Pancreas (tissue), 10 donors: ENCODE measurements around the gene MUC5B. TPM values are rescaled to one million over a fixed set of nuclear protein-coding genes. Genes with fewer than 3 reads are reported as not detected.
A peak's percentile ranks its signal among the peaks of the same experiment; 100 is the strongest.

Experiments used
- ATAC-seq, 4 donors: fragments of 200-7000 bp; cut with Tn5 transposase; one replicate each; pipeline versions ENCODE4 v1.8.0 to v1.9.1; 2020; ENCODE audit warnings: mild to moderate bottlenecking in 4 of 4, moderate library complexity in 4 of 4
- DNase-seq, 6 donors: peaks; one replicate each; pipeline ENCODE4 v3.0.0-alpha.2; 2020
- FAIRE-seq: peaks from 2 replicates; lab custom pipeline; 2012; peaks lifted over from hg19 to GRCh38; lab: Jason Lieb, UNC
- H3K27ac ChIP-seq, 4 donors: fragments of 200-600 bp; sonication (generic); 1 replicate in 3 of 4; 2 replicates in 1 of 4; pipeline versions ENCODE4 v1.5.0 to v1.8.0; 2020
- H3K27me3 ChIP-seq, 4 donors: fragments of 200-600 bp; one replicate each; pipeline ENCODE4 v1.8.0; 2021
- H3K36me3 ChIP-seq, 3 donors: fragments of 200-600 bp; sonication (generic) in 1 of 3; one replicate each; pipeline versions ENCODE4 v1.5.0 to v1.8.0; 2020 to 2021
- H3K4me1 ChIP-seq, 3 donors: fragments of 200-600 bp; one replicate each; pipeline ENCODE4 v1.8.0; 2021
- H3K4me3 ChIP-seq, 4 donors: fragments of 200-600 bp; sonication (generic) in 2 of 4; one replicate each; pipeline versions ENCODE4 v1.5.0 to v1.8.0; 2020 to 2021
- H3K9me3 ChIP-seq, 4 donors: fragments of 200-600 bp; one replicate each; pipeline ENCODE4 v1.8.0; 2021
- CTCF ChIP-seq, 4 donors: fragments of 200-600 bp; sonication (generic) in 3 of 4; IDR thresholded peaks; one replicate each; pipeline versions ENCODE4 v1.5.0 to v1.8.0; 2021; ENCODE audit warnings: antibody characterized with exemption in 4 of 4
- WGBS, 2 donors: extraction: QIAGEN DNeasy Blood & Tissue Kit; methylation state at CpG; one replicate each; pipeline ENCODE4 v1.1.7; 2013; 5-methylcytosine and 5-hydroxymethylcytosine counted together
- intact Hi-C, 3 donors: fragments of 100-400 bp; cut with DNase I; formaldehyde crosslinking; loops; one replicate each; pipeline versions ENCODE4 v1.11.1 to v1.14.2; 2022
- polyA plus RNA-seq, 2 donors: library from polyadenylated mRNA; stranded (reverse); fragments of 200-250 nt; gene quantifications; one replicate each; pipeline ENCODE4 v1.2.3, GENCODE V29; 2013
- total RNA-seq, 6 donors: library from RNA; stranded (reverse); fragmentation: NEBNext Ultra II Directional in 4 of 6; extraction: Animal tissue kit (Norgen Biotek cat#: 25700) in 4 of 6; gene quantifications; one replicate each; pipeline versions ENCODE4 v1.2.1 to v1.2.4, GENCODE V29; 2021 to 2023
- donor health status: healthy with polysubstance abuse.
- donor health status: DM: no; HTN: no; CAD: no; lungs with moderate emphysema.
- donor health status: DM: no; HTN: no; CAD: no.
- donor health status: control.
- donor health status: control.
- donor health status: Bipolar disorder and iron deficiency.
- donor health status: DM: yes; HTN: yes; CAD: no.
- donor health status: DM: no; HTN: no; CAD: no.
- donor health status: DM: no; HTN: no; CAD: no.
- donor health status: DM: yes; HTN: yes; CAD: no.

Gene MUC5B
- total and polyA plus RNA-seq, 8 donors: 5.1 to 65.4 (median 15.1) TPM

DNA sequence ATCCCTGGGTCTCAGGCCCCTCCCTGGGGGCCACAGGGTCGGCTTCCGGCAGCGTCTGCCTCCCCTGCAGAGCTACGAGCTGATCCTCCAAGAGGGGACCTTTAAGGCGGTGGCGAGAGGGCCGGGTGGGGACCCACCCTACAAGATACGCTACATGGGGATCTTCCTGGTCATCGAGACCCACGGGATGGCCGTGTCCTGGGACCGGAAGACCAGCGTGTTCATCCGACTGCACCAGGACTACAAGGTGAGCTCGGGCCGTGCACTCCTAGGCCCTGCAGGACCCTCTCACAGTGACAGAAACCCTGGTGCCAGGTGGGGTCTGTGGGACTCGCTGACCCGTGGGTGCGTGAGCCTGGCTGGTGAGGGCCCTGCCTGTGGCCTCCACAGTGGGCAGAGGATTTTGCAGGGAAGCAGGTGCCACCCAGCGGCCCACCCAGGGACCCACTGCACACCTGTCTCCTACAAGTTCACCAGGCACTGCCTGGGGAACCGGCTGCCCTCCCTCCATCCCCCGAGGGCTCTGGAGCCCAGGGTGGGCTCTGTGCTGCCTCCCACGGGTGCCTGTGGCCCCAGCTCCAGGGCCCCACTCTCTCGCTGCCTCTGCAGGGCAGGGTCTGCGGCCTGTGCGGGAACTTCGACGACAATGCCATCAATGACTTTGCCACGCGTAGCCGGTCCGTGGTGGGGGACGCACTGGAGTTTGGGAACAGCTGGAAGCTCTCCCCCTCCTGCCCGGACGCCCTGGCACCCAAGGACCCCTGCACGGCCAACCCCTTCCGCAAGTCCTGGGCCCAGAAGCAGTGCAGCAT, 13.7 kb downstream of the MUC5B start:
- H3K27ac ChIP-seq: no peak overlapping the region
- no peaks in the 10 kb centered on the region for H3K9me3 ChIP-seq
- H3K36me3 ChIP-seq: no peaks in the 10 kb centered on the region
- TF ChIP-seq CTCF (IDR thresholded peaks at IDR 0.05): no peak
- DNase-seq (peak in 3 of 6 donors; percentile 23 to 71 (median 50)), FAIRE-seq (no peak), ATAC-seq (no peak)
- no peaks in the 10 kb centered on the region for H3K27me3 ChIP-seq
- 85 to 91% methylated on average over 37 of the region's 37 CpGs for WGBS, 2 donors
- intact Hi-C loops: no loop called here
- no peak overlapping the region for H3K4me3 ChIP-seq
- no peaks in the 10 kb centered on the region for H3K4me1 ChIP-seq

- H3K4me1 ChIP-seq: no peaks in the 10 kb centered on the region
- no peaks in the 10 kb centered on the region for H3K27me3 ChIP-seq
- H3K36me3 ChIP-seq: no peaks in the 10 kb centered on the region
- FAIRE-seq: no peak
- no peak overlapping the region for H3K27ac ChIP-seq
- DNase-seq: peak in 3 of 6 donors; percentile 43 to 69 (median 49)
- no peak for TF ChIP-seq CTCF (IDR thresholded peaks at IDR 0.05)
- no peaks in the 10 kb centered on the region for H3K9me3 ChIP-seq
- no peak for ATAC-seq
- no peak overlapping the region for H3K4me3 ChIP-seq
- intact Hi-C loops: no loop called here
- WGBS, 2 donors: 80 to 85% methylated on average over 13 of the region's 13 CpGs
These were observed 14.3 kb downstream of the MUC5B start for GRCh38 chr11:1237128-1237580.

GRCh38 chr11:1237851-1238250, 15.0 kb downstream of the MUC5B start:
- TF ChIP-seq CTCF (IDR thresholded peaks at IDR 0.05): no peak
- WGBS, 2 donors: 74 to 83% methylated on average over 10 of the region's 10 CpGs
- no peaks in the 10 kb centered on the region for H3K27me3 ChIP-seq
- DNase-seq (peak in 3 of 6 donors; percentile 11 to 57 (median 47)), ATAC-seq (no peak), FAIRE-seq (no peak)
- no peak overlapping the region for H3K4me3 ChIP-seq
- H3K4me1 ChIP-seq: no peaks in the 10 kb centered on the region
- no peak overlapping the region for H3K27ac ChIP-seq
- no peaks in the 10 kb centered on the region for H3K36me3 ChIP-seq
- intact Hi-C loops: no loop called here
- no peaks in the 10 kb centered on the region for H3K9me3 ChIP-seq

GRCh38 chr11:1238767-1239595, 16.1 kb downstream of the MUC5B start:
- Histone ChIP-seq H3K27me3 (no peaks in the 10 kb centered on the region), H3K36me3 (no peaks in the 10 kb centered on the region), H3K9me3 (no peaks in the 10 kb centered on the region), H3K27ac (no peak overlapping the region), H3K4me1 (no peaks in the 10 kb centered on the region), H3K4me3 (no peak overlapping the region)
- FAIRE-seq (no peak), ATAC-seq (peak; percentile 67 to 98 (median 84)), DNase-seq (peak; percentile 59 to 92 (median 78))
- TF ChIP-seq CTCF (IDR thresholded peaks at IDR 0.05): no peak
- WGBS, 2 donors: 36 to 48% methylated on average over 34 of the region's 34 CpGs
- intact Hi-C loops: no loop called here
